GM12864 (cell line): ENCODE results near the gene PYCR2.
"Not testable (repeated sequence)": the region's sequence is repeated elsewhere in the genome, so short reads cannot be mapped to it uniquely, and the experiment has no call there.

Experiments used
- DNase-seq: peaks from one replicate; pipeline ENCODE4 v3.0.0-alpha.2; 2011; ENCODE audit warnings: low read depth
- H3K4me3 ChIP-seq: 2 replicates; pipeline ENCODE4 v1.5.1; 2011; ENCODE audit warnings: mild to moderate bottlenecking, low read depth, low read length, control low read depth
- CTCF ChIP-seq: IDR thresholded peaks from 2 replicates; pipeline ENCODE4 v1.5.1; 2011; ENCODE audit warnings: low read depth, mild to moderate bottlenecking, moderate library complexity, low read length, control low read depth, inconsistent platforms; ENCODE audit errors: missing control alignments

Gene PYCR2

DNA sequence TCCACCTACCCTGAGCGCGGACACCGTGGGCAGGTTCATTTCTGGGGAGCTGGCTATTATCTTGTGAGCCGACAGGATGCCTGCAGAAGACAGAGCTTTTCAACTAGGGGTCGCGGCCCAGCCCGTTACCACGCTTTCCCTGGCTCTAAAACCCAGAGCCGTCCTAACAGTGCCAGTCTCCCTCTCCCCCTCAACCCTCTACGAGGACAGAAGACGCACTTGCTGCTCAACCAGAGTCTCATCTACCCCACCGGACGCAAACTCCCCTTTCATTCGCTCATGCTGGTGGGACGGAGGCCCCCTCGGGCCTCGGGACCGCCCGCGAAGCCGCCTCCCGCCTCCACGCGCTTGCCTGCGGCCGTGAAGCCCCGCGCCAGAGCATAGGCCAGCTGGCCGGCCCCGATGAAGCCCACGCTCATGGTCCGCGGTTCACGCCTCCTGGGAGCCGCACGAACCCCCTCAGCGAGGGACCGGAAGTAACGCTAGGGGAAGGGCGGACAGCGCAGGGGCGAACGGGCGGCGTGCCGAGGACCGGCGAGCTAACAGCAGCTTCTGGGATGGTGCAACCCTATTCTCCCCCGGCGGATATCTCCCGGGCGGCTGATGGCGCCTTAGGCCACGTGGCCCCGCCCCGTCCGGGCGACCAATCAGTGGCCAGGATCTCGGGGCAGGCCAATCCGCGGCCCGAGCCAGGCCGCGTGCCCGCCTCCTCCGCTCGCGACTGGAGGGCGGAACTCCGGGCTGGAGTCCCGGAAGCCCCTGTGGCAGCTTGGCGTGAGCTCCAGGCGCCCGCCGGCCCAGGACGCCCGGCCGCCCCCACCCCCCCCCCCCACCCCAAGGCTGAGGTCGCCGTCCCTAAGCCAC lies at the start of gene PYCR2:
TSS of gene PYCR2 (minus strand) at position 559 of the 864 bp plus-strand sequence. CDS start at position 419, 140 bp downstream.
- H3K4me3 ChIP-seq = peak within 1 kb of the TSS; percentile 91
- DNase-seq = peak; percentile 86
- TF ChIP-seq CTCF = no peak

DNA sequence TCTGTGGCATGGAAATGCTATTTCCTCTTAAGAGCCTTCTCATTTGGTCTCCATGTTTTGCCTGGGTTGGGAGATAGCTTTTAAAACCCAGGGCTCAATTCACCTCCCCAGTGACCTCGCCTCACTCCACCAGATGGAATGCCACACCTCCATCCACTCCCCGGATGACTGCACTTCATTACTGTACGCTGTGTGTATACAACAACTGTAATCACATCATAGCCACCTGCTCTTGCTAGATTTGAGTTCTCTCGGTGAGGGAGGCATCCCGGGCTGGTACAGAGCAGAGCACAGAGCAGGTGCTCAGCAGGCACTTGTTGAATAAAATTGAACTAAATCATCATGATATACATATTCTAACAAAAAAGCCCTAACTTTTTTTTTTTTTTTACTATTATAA lies 49.1 kb upstream of the PYCR2 start:
- DNase-seq = no peak
- H3K4me3 ChIP-seq = no peak overlapping the region
- TF ChIP-seq CTCF = no peak

DNA sequence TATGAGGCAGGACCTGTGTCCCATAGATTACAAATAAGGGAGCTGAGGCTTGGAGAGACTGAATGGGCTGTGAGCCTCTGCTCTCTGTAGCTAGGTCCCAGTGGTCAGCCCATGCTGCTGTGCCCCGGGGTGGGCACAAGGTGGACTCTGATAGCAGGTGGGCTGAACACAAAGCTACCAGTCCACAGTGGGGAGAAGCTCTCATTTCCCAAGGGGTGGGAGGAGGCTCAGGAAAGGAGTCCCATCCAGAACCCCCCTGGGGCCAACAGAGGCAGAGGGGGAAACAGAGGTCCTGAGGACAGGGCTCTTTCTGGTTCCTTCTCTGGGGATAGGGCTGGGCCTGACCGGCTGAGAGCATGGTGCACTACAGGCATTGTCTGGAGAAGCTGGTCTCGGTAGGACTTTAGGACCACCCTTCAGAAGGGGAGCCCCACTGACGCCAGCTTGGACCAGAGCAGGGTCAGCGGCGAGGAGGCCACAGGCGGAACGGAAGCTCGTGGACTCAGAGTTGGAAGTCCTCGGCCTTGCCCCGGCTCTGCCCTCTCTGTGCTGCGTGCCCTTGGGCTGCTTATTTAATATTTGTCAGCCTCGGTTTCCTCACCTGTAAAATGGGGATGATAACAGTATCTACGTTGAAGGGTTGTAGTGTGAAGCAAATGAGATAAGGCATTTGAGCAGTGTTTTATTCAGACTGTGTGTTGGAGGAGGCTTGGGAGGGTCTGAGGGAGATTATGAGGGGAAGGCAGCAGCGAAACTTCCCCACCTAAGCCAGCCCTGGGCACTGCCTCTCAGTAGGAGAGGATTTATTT lies 48.5 kb upstream of the PYCR2 start:
- no peak for TF ChIP-seq CTCF
- H3K4me3 ChIP-seq = no peak overlapping the region
- DNase-seq = no peak

GRCh38 chr1:225970592-225971157 lies 46.6 kb upstream of the PYCR2 start:
- H3K4me3 ChIP-seq, DNase-seq: not testable (repeated sequence)

- not testable (repeated sequence) for H3K4me3 ChIP-seq, DNase-seq
These were observed 45.7 kb upstream of the PYCR2 start for GRCh38 chr1:225969751-225970150.

DNA sequence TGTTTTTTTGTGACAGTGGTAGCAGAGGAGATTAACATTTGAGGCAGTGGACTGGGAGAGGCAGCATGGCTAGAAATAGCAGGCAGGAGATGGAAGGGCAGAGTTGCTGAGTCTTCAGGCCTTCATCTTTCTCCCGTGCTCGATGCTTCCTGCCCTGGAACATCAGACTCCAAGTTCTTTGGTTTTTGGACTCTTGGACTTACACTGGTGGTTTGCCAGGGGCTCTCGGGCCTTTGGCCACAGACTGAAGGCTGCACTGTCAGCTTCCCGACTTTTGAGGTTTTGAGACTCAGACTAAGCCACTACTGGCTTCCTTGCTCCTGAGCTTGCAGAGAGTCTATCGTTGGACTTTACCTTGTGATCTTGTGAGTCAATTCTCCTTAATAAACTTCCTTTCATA lies 41.2 kb upstream of the PYCR2 start:
- no peak for DNase-seq
- TF ChIP-seq CTCF = no peak
- H3K4me3 ChIP-seq = no peak overlapping the region

DNA sequence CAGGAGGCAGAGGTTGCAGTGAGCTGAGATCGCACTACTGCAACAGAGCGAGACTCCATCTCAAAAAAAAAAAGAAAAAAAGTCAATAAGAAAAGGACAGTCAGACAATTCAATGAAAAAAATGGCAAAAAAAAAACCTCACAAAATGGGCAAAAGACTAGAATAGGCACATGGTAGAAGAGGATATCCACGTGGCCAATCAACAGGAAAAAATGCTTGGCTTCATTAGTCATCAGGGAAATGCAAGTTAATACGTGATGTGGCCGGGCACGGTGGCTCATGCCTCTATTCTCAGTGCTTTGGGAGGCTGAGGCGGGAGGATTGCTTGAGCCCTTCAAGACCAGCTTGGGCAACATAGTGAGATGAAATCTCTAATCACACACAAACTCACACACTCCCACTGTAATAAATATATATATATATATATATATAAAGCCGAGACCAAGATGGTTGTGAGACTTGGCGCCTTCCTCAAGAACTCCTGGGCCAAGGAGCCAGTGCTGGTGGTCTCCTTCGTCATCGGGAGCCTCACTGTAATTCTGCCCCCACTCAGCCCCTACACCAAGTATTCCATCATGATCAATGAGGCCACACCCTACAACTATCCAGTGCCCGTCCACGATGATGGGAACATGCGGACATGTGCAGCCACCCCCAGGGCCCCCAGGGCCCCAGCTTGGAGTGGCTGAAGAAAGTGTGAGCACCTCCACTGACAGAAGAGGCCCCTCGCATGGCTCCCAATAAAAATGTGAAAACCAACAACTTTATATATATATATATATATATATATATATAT lies 39.9 kb upstream of the PYCR2 start:
- TF ChIP-seq CTCF = no peak
- H3K4me3 ChIP-seq = no peak overlapping the region
- no peak for DNase-seq
